ENCODE results near the gene CDC34. TPM values are rescaled to one million over a fixed set of nuclear protein-coding genes. Genes with fewer than 3 reads are reported as not detected.

The CDC34 gene
- total and polyA plus RNA-seq, 2 of the 8 experiments (the other 6 are each of a cell fraction or from before 2014, with no cell fraction given), result 95.9 to 129 TPM

DNA sequence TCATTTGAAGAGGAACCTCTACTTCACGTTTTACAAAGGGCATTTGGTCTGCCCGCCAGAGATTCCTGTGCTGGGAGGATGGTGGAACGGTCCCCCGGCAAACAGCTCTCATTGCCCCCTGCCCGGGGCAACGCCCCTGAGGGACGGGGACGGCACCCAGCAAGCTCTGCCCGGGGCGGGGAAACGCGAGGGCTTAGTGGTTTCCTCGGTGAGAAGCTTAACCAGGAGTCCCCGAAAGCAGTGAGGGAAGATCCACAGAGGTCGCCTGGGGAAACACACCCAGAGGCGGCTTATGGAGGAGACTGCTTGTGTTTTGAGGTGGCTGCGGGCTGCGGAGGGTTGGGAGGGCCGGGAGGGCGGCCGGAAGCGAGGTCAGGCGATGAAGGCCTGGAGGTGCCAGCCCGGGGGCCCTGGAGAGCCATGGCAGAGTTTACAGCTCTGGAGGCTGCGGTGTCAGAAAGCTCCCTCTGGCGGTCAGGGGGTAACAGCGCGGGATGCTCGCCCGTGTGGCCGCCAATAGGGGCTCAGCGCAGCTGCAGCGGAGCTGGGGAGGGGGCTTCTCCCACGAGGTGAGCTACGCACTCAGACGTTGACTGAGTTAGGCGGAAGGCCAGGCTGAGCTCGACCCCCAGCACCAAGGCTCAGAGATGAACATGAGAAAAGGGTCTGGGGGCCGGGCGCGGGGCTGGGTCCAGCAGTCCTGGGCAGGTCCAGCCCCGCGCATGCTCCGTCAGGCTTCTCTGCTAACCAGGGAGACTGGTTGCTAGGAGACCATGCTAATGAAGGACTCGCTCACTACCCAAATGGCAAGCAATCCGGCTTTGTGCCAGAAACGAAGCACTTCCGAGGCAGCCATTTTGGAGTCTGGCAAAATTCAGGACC, 24.9 kb upstream of the CDC34 start (continued):
- TF ChIP-seq CTBP2 (IDR thresholded peaks at IDR 0.05; ENCODE audit: borderline replicate concordance, insufficient read depth, insufficient read length, low read length), result no peak
- no peak for TF ChIP-seq BCL11A (IDR thresholded peaks at IDR 0.05; ENCODE audit: low read depth in 2 of 2, low read length in 2 of 2)
- no peak for TF ChIP-seq SP2 (IDR thresholded peaks at IDR 0.05; ENCODE audit: low read length)
- peak; percentile 25; the same call in 1 of the 2 replicates for TF ChIP-seq TAF1 (IDR thresholded peaks at IDR 0.05; ENCODE audit: low read depth, low read length)

Data from H1 (cell line).